IMR-90 (cell line): ENCODE measurements around the gene SERPINA3. TPM values are rescaled to one million over a fixed set of nuclear protein-coding genes. Genes with fewer than 3 reads are reported as not detected.

Source experiments
- ATAC-seq: fragments of 200-7000 bp; cut with Tn5 transposase; 2 replicates; pipeline ENCODE4 v1.9.1; 2020; ENCODE audit warnings: low read depth, mild to moderate bottlenecking, moderate library complexity
- BruUV-seq: library from RNA; stranded (reverse); fragments of 400-500 nt; replicated peaks from 2 replicates; lab custom pipeline; 2021; lab: Mats Ljungman, UMichigan
- CTCF ChIA-PET: fragments of 300-600 bp; formaldehyde crosslinking; extraction: SDS; loops from one replicate; lab custom pipeline; 2021; ENCODE audit warnings: antibody characterized with exemption; lab: Yijun Ruan, JAX
- POLR2A ChIA-PET: fragments of 300-600 bp; sonication (Branson Sonifier 250); formaldehyde crosslinking; loops from one replicate; lab custom pipeline; 2022; ENCODE audit warnings: antibody characterized with exemption; ENCODE audit not compliant: unreplicated experiment; lab: Charles Lee
- DNase-seq: peaks from one replicate; pipeline ENCODE4 v3.0.0; 2013
- H2AFZ ChIP-seq: replicated peaks from 2 replicates; pipeline ENCODE3; 2013; ENCODE audit warnings: low read length, mild to moderate bottlenecking; ENCODE audit not compliant: poor library complexity
- H2AK5ac ChIP-seq: 2 replicates; pipeline ENCODE4 v1.6.1; 2013; ENCODE audit warnings: low read depth, low read length, inconsistent platforms
- H2AK9ac ChIP-seq: replicated peaks from 2 replicates; pipeline ENCODE3; 2013; ENCODE audit warnings: mild to moderate bottlenecking, low read depth, low read length, moderate library complexity; ENCODE audit not compliant: poor library complexity
- H2BK120ac ChIP-seq: 2 replicates; pipeline ENCODE4 v1.6.1; 2013; ENCODE audit warnings: low read depth, low read length, inconsistent platforms
- H2BK15ac ChIP-seq: 3 replicates; pipeline ENCODE4 v1.6.1; 2013; ENCODE audit warnings: low read depth, low read length, inconsistent platforms
- H2BK20ac ChIP-seq: 2 replicates; pipeline ENCODE4 v1.6.1; 2013; ENCODE audit warnings: low read depth, mild to moderate bottlenecking, inconsistent platforms, low read length, moderate library complexity
- H2BK5ac ChIP-seq: 2 replicates; pipeline ENCODE4 v1.6.1; 2013; ENCODE audit warnings: mild to moderate bottlenecking, low read depth, low read length, inconsistent platforms; ENCODE audit not compliant: poor library complexity, severe bottlenecking
- H3K14ac ChIP-seq: replicated peaks from 2 replicates; pipeline ENCODE4 v1.6.1; 2013; ENCODE audit warnings: low read depth, low read length, inconsistent platforms
- H3K18ac ChIP-seq: 2 replicates; pipeline ENCODE4 v1.6.1; 2013; ENCODE audit warnings: low read depth, low read length, control low read depth
- H3K23ac ChIP-seq: 2 replicates; pipeline ENCODE4 v1.6.1; 2013; ENCODE audit warnings: low read depth, low read length, inconsistent platforms
- H3K27ac ChIP-seq: 2 replicates; pipeline ENCODE4 v1.5.1; 2013; ENCODE audit warnings: mild to moderate bottlenecking, control low read depth, low read length; ENCODE audit not compliant: insufficient read depth
- H3K27me3 ChIP-seq: 2 replicates; pipeline ENCODE4 v1.6.1; 2013; ENCODE audit warnings: low read length; ENCODE audit not compliant: control insufficient read depth, insufficient read depth
- H3K36me3 ChIP-seq: 2 replicates; pipeline ENCODE4 v1.6.1; 2013; ENCODE audit warnings: low read length, mixed read lengths; ENCODE audit not compliant: control insufficient read depth, insufficient read depth
- H3K4ac ChIP-seq: 2 replicates; pipeline ENCODE4 v1.6.1; 2013; ENCODE audit warnings: low read depth, low read length, inconsistent platforms
- H3K4me1 ChIP-seq: 2 replicates; pipeline ENCODE4 v1.6.1; 2013; ENCODE audit warnings: low read length, mixed read lengths; ENCODE audit not compliant: control insufficient read depth, insufficient read depth
- H3K4me2 ChIP-seq: 2 replicates; pipeline ENCODE4 v1.6.1; 2013; ENCODE audit warnings: low read depth, mild to moderate bottlenecking, control low read depth, low read length, moderate library complexity
- H3K4me3 ChIP-seq: 2 replicates; pipeline ENCODE4 v1.5.1; 2013; ENCODE audit warnings: low read depth, mild to moderate bottlenecking, control low read depth, low read length, moderate library complexity; ENCODE audit not compliant: insufficient read depth
- H3K56ac ChIP-seq: 2 replicates; pipeline ENCODE4 v1.6.1; 2013; ENCODE audit warnings: low read length, inconsistent platforms; ENCODE audit not compliant: insufficient read depth; ENCODE audit errors: extremely low read depth
- H3K79me1 ChIP-seq, 2 experiments: 2 replicates each; pipeline ENCODE4 v1.6.1; 2013; ENCODE audit warnings: low read length in 2 of 2, inconsistent platforms in 1 of 2, low read depth in 1 of 2
- H3K9ac ChIP-seq: 2 replicates; pipeline ENCODE4 v1.6.1; 2013; ENCODE audit warnings: low read depth, low read length, control low read depth
- H3K9me1 ChIP-seq: 2 replicates; pipeline ENCODE4 v1.6.1; 2013; ENCODE audit warnings: low read length, inconsistent platforms; ENCODE audit not compliant: insufficient read depth
- H3K9me3 ChIP-seq: 2 replicates; pipeline ENCODE4 v1.6.1; 2013; ENCODE audit warnings: low read length; ENCODE audit not compliant: control insufficient read depth, insufficient read depth
- H4K20me1 ChIP-seq: 2 replicates; pipeline ENCODE4 v1.6.1; 2013; ENCODE audit warnings: low read length, inconsistent platforms; ENCODE audit not compliant: insufficient read depth
- H4K5ac ChIP-seq: 2 replicates; pipeline ENCODE4 v1.6.1; 2013; ENCODE audit warnings: mild to moderate bottlenecking, low read depth, low read length, control low read depth
- H4K8ac ChIP-seq, 2 experiments: 2 replicates each; pipeline ENCODE4 v1.6.1; 2013; ENCODE audit warnings: low read depth in 2 of 2, low read length in 2 of 2, control low read depth in 1 of 2, inconsistent platforms in 1 of 2
- H4K91ac ChIP-seq: 2 replicates; pipeline ENCODE4 v1.6.1; 2013; ENCODE audit warnings: low read depth, low read length, inconsistent platforms; ENCODE audit not compliant: insufficient read depth
- BHLHE40 ChIP-seq: fragments of 150-350 bp; IDR thresholded peaks from 2 replicates; pipeline ENCODE4 v1.6.1; 2016; ENCODE audit warnings: mild to moderate bottlenecking, low read depth, low read length
- CEBPB ChIP-seq: IDR thresholded peaks from 2 replicates; pipeline ENCODE4 v1.6.1; 2012; ENCODE audit warnings: low read depth, low read length, improper control_type of control experiment
- FOS ChIP-seq: fragments of 150-350 bp; IDR thresholded peaks from 2 replicates; pipeline ENCODE4 v1.6.1; 2016; ENCODE audit warnings: low read depth, low read length
- MAFK ChIP-seq: IDR thresholded peaks from 2 replicates; pipeline ENCODE4 v1.6.1; 2012; ENCODE audit warnings: low read depth, low read length, improper control_type of control experiment
- RAD21 ChIP-seq: IDR thresholded peaks from 2 replicates; pipeline ENCODE4 v1.6.1; 2012; ENCODE audit warnings: low read length, improper control_type of control experiment
- WGBS, 2 experiments: methylation state at CpG; one replicate each; pipeline versions ENCODE4 v1.1.5 to v1.1.7; 2013; ENCODE audit warnings: missing lambda C conversion rate in 2 of 2; ENCODE audit not compliant: insufficient read length in 1 of 2; ENCODE audit errors: extremely low coverage in 2 of 2; 5-methylcytosine and 5-hydroxymethylcytosine counted together
- dilution Hi-C: fragments of 300-500 bp; cut with HindIII; formaldehyde crosslinking; loops from one replicate; pipeline ENCODE4 v1.14.3; 2018; ENCODE audit warnings: low sequenced_read_pairs; ENCODE audit not compliant: unreplicated experiment
- in situ Hi-C: fragments of 300-500 bp; cut with MboI; formaldehyde crosslinking; loops from 3 replicates; pipeline ENCODE4 v1.14.3; 2019; ENCODE audit warnings: low sequenced_read_pairs, inconsistent platforms, mixed read lengths
- intact Hi-C: fragments of 100-400 bp; cut with micrococcal nuclease; formaldehyde crosslinking; loops from 2 replicates; pipeline ENCODE4 v1.10.0; 2022
- polyA plus RNA-seq, 3 experiments: library from polyadenylated mRNA; depleted of rRNA; stranded (reverse); fragments of >200 nt; gene quantifications; 2 replicates each; pipeline ENCODE4 v1.2.3, GENCODE V29; 2012; ENCODE audit warnings: low replicate concordance in 1 of 3
- total RNA-seq: library from RNA; depleted of rRNA; stranded (reverse); fragments of >200 nt; gene quantifications from 2 replicates; pipeline ENCODE4 v1.2.3, GENCODE V29; 2012
- TF ChIP-seq, protein P1 (sequence below): conservative IDR thresholded peaks from 2 replicates; pipeline ENCODE4 v1.5.1; 2012; ENCODE audit warnings: mild to moderate bottlenecking, low read depth, low read length, improper control_type of control experiment

The SERPINA3 gene
- total and polyA plus RNA-seq, 2 of the 4 experiments (the other 2 are of a cell fraction): 0.36 to 0.48 TPM

DNA sequence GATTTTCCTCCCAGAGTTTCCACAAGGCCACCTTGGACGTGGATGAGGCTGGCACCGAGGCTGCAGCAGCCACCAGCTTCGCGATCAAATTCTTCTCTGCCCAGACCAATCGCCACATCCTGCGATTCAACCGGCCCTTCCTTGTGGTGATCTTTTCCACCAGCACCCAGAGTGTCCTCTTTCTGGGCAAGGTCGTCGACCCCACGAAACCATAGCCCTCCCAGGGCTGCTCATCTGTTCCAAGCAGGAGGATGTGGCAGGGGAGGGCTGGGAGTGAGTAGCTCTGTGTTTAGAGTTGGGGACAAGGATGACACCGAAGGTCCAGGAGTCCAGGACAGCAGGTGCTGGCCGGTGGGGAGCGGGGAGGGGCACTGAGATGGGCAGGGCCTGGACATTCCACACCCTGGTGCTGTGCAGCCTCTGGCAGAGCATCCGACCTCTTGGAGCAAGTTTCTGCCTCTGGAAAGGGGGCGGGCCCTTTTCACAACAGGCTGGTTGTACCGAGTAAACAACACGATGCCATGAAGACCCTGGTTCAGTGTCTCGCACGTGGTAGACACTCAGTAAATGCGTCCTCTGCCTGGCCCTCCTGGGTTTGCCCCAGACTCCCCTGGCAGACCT, 42.7 kb upstream of the SERPINA3 start:
- DNase-seq: no peak
- TF ChIP-seq, protein P1, sequence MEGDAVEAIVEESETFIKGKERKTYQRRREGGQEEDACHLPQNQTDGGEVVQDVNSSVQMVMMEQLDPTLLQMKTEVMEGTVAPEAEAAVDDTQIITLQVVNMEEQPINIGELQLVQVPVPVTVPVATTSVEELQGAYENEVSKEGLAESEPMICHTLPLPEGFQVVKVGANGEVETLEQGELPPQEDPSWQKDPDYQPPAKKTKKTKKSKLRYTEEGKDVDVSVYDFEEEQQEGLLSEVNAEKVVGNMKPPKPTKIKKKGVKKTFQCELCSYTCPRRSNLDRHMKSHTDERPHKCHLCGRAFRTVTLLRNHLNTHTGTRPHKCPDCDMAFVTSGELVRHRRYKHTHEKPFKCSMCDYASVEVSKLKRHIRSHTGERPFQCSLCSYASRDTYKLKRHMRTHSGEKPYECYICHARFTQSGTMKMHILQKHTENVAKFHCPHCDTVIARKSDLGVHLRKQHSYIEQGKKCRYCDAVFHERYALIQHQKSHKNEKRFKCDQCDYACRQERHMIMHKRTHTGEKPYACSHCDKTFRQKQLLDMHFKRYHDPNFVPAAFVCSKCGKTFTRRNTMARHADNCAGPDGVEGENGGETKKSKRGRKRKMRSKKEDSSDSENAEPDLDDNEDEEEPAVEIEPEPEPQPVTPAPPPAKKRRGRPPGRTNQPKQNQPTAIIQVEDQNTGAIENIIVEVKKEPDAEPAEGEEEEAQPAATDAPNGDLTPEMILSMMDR: no peak
- no peak for TF ChIP-seq MAFK
- no peak for TF ChIP-seq BHLHE40
- TF ChIP-seq FOS: no peak
- TF ChIP-seq RAD21: no peak
- TF ChIP-seq CEBPB: no peak
- no peak for ATAC-seq
- Histone ChIP-seq H4K8ac (no peak overlapping the region), H3K14ac (no peak overlapping the region), H4K5ac (no peak overlapping the region), H3K56ac (no peak overlapping the region), H2AK9ac (no peak overlapping the region), H3K27ac (no peak overlapping the region), H3K4ac (no peak overlapping the region), H3K9me1 (no peaks in the 10 kb centered on the region), H3K4me1 (no peaks in the 10 kb centered on the region), H2AK5ac (no peak overlapping the region), H2BK5ac (no peak overlapping the region), H4K91ac (no peak overlapping the region), H4K20me1 (no peaks in the 10 kb centered on the region), H3K36me3 (no peaks in the 10 kb centered on the region), H2BK20ac (no peak overlapping the region), H3K18ac (no peak overlapping the region), H3K79me1 (no peaks in the 10 kb centered on the region), H2AFZ (no peak overlapping the region), H3K4me2 (no peak overlapping the region), H2BK15ac (no peak overlapping the region), H2BK120ac (no peak overlapping the region), H3K4me3 (no peak overlapping the region), H3K23ac (no peak overlapping the region), H3K9ac (no peak overlapping the region), H3K9me3 (peaks cover 2% of the 10 kb centered on the region; the same call in 1 of the 2 replicates), H3K27me3 (no peaks in the 10 kb centered on the region; the same call in 1 of the 2 replicates)
- CTCF ChIA-PET: no interaction called here
- dilution Hi-C loops: no loop called here
- POLR2A ChIA-PET: no interaction called here
- intact Hi-C loops: no loop called here
- 66% methylated on average over 5 of the region's 20 CpGs; no CpG with 5 or more reads in 1 of the 2 experiments for WGBS, 2 experiments
- no TSS peak for BruUV-seq
- in situ Hi-C loops: no loop called here
